Measurements from ENCODE around the gene ARL5C. TPM values are rescaled to one million over a fixed set of nuclear protein-coding genes. Genes with fewer than 3 reads are reported as not detected.
A peak's percentile ranks its signal among the peaks of the same experiment; 100 is the strongest.

Gene ARL5C
- total RNA-seq, 1 experiment from 2014 or later, result not detected

DNA sequence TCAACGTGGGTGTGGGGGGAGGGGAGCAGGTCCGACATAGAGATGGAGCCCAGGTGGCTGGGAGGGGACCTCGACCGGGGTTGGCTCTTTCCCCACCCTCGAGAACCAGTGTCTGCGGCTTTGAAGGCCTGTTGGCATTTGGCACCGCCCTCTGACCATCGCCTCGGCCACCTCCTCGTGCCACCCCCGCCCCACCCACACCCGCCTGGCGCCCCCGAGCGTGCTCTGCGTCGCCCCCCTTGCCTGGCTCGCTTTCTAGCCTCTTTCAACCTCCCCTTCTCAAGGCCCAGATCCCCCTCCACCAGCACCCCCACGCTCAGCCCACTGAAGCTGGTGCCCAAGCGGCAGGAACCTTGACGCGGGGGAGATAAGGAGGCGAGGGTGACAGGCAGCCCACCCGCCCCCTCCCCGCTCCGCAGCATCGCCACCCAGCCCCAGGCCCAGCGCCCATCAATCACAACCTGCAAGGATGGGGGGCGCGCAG is 30.9 kb upstream of the ARL5C start:
- ChIA-PET POLR2A (interaction anchor here (2.4 kb wide), 1 partner anchor 32 kb away, joined by 6 read pairs; no protein-coding TSS in a partner anchor), CTCF (interaction anchor here (0.6 to 5.3 kb wide), 9 partner anchors 10 to 48 kb away, joined by 3 to 62 read pairs (median 7); partner anchors contain the start of gene ARL5C)
- peak; percentile 32 for DNase-seq (ENCODE audit: low spot score)
- Mint-ChIP-seq H3K27me3 (ENCODE audit: low read depth) (no peaks in the 10 kb centered on the region; the same call in 1 of the 2 replicates), H3K4me3 (peak overlapping the region; percentile 98), H3K27ac (no peak overlapping the region), H3K36me3 (peaks cover 35% of the 10 kb centered on the region), H3K4me1 (peaks cover 50% of the 10 kb centered on the region), H3K9me3 (no peaks in the 10 kb centered on the region)
- no peak for ATAC-seq
- TF ChIP-seq TP53 (CRISPR knock-in tag; IDR thresholded peaks at IDR 0.05) (no peak), KAT7 (CRISPR knock-in tag; IDR thresholded peaks at IDR 0.05; ENCODE audit: borderline replicate concordance) (no peak), OVOL2 (CRISPR knock-in tag; IDR thresholded peaks at IDR 0.05; ENCODE audit: borderline replicate concordance) (no peak), ZNF396 (CRISPR knock-in tag; IDR thresholded peaks at IDR 0.05; ENCODE audit: borderline replicate concordance) (no peak), SOX15 (CRISPR knock-in tag; IDR thresholded peaks at IDR 0.05) (no peak), EMX1 (CRISPR knock-in tag; IDR thresholded peaks at IDR 0.05) (no peak), RELA (CRISPR knock-in tag; IDR thresholded peaks at IDR 0.05; ENCODE audit: borderline replicate concordance) (no peak)
- TF ChIP-seq, protein P1, sequence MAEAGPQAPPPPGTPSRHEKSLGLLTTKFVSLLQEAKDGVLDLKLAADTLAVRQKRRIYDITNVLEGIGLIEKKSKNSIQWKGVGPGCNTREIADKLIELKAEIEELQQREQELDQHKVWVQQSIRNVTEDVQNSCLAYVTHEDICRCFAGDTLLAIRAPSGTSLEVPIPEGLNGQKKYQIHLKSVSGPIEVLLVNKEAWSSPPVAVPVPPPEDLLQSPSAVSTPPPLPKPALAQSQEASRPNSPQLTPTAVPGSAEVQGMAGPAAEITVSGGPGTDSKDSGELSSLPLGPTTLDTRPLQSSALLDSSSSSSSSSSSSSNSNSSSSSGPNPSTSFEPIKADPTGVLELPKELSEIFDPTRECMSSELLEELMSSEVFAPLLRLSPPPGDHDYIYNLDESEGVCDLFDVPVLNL (CRISPR knock-in tag; IDR thresholded peaks at IDR 0.05; ENCODE audit: borderline replicate concordance, low read depth), result no peak
- TF ChIP-seq, protein P2, sequence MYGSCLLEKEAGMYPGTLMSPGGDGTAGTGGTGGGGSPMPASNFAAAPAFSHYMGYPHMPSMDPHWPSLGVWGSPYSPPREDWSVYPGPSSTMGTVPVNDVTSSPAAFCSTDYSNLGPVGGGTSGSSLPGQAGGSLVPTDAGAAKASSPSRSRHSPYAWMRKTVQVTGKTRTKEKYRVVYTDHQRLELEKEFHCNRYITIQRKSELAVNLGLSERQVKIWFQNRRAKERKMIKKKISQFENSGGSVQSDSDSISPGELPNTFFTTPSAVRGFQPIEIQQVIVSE (CRISPR knock-in tag; IDR thresholded peaks at IDR 0.05; ENCODE audit: borderline replicate concordance), result no peak
- TF ChIP-seq, protein P3, sequence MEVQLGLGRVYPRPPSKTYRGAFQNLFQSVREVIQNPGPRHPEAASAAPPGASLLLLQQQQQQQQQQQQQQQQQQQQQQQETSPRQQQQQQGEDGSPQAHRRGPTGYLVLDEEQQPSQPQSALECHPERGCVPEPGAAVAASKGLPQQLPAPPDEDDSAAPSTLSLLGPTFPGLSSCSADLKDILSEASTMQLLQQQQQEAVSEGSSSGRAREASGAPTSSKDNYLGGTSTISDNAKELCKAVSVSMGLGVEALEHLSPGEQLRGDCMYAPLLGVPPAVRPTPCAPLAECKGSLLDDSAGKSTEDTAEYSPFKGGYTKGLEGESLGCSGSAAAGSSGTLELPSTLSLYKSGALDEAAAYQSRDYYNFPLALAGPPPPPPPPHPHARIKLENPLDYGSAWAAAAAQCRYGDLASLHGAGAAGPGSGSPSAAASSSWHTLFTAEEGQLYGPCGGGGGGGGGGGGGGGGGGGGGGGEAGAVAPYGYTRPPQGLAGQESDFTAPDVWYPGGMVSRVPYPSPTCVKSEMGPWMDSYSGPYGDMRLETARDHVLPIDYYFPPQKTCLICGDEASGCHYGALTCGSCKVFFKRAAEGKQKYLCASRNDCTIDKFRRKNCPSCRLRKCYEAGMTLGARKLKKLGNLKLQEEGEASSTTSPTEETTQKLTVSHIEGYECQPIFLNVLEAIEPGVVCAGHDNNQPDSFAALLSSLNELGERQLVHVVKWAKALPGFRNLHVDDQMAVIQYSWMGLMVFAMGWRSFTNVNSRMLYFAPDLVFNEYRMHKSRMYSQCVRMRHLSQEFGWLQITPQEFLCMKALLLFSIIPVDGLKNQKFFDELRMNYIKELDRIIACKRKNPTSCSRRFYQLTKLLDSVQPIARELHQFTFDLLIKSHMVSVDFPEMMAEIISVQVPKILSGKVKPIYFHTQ (CRISPR knock-in tag; IDR thresholded peaks at IDR 0.05), result no peak
- TF ChIP-seq, protein P4, sequence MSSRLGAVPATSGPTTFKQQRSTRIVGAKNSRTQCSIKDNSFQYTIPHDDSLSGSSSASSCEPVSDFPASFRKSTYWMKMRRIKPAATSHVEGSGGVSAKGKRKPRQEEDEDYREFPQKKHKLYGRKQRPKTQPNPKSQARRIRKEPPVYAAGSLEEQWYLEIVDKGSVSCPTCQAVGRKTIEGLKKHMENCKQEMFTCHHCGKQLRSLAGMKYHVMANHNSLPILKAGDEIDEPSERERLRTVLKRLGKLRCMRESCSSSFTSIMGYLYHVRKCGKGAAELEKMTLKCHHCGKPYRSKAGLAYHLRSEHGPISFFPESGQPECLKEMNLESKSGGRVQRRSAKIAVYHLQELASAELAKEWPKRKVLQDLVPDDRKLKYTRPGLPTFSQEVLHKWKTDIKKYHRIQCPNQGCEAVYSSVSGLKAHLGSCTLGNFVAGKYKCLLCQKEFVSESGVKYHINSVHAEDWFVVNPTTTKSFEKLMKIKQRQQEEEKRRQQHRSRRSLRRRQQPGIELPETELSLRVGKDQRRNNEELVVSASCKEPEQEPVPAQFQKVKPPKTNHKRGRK (CRISPR knock-in tag; IDR thresholded peaks at IDR 0.05; ENCODE audit: borderline replicate concordance), result no peak

DNA sequence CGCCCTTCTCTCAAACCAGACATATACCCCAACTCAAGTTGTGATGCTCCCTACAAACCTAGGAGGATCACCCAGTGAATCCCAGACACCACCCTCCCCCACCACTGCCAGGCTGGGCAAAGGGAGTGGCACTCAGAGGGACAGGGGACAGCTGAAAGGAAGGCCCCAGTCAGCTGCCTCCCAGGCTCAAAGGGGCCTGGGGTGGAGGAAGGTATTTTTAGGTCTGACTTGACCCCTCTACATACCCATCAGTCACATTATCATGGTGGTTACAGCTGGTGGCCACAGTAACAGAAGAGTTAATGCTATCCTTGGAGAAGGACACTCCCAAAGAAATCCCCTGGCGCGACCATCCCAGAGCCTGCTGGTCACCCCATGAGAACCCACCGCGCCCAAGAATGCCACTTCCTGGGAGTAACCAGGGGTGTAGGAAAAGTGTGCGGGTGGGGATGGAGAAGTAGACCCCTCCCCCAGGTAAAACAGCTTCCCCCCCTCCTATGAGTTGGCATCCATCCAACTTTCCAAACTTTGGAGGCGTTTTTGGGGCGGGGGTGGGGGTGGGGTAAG is 30.4 kb upstream of the ARL5C start:
- no peaks in the 10 kb centered on the region; the same call in 1 of the 2 replicates for H3K27me3 Mint-ChIP-seq (ENCODE audit: low read depth)
- ATAC-seq (no peak), DNase-seq (ENCODE audit: low spot score) (no peak)
- peaks cover 33% of the 10 kb centered on the region for H3K36me3 Mint-ChIP-seq
- POLR2A ChIA-PET, result interaction anchor here (2.4 kb wide), 1 partner anchor 32 kb away, joined by 6 read pairs; no protein-coding TSS in a partner anchor
- CTCF ChIA-PET, result interaction anchor here (1.0 to 5.3 kb wide), 8 partner anchors 11 to 48 kb away, joined by 4 to 62 read pairs (median 28); partner anchors contain the start of gene ARL5C
- no peaks in the 10 kb centered on the region for H3K9me3 Mint-ChIP-seq
- H3K4me1 Mint-ChIP-seq, result peaks cover 46% of the 10 kb centered on the region
- no peak overlapping the region for H3K27ac Mint-ChIP-seq
- peak overlapping the region; percentile 66 for H3K4me3 Mint-ChIP-seq
- TF ChIP-seq ZNF416 (CRISPR knock-in tag; IDR thresholded peaks at IDR 0.05) (no peak), ZNF317 (CRISPR knock-in tag; IDR thresholded peaks at IDR 0.05; ENCODE audit: borderline replicate concordance, low read depth) (no peak), JUN (CRISPR knock-in tag; IDR thresholded peaks at IDR 0.05) (no peak), SOX15 (CRISPR knock-in tag; IDR thresholded peaks at IDR 0.05) (no peak), ZNF232 (CRISPR knock-in tag; IDR thresholded peaks at IDR 0.05) (no peak)
- TF ChIP-seq, protein P3 (CRISPR knock-in tag; IDR thresholded peaks at IDR 0.05), result no peak
- TF ChIP-seq, protein P5, sequence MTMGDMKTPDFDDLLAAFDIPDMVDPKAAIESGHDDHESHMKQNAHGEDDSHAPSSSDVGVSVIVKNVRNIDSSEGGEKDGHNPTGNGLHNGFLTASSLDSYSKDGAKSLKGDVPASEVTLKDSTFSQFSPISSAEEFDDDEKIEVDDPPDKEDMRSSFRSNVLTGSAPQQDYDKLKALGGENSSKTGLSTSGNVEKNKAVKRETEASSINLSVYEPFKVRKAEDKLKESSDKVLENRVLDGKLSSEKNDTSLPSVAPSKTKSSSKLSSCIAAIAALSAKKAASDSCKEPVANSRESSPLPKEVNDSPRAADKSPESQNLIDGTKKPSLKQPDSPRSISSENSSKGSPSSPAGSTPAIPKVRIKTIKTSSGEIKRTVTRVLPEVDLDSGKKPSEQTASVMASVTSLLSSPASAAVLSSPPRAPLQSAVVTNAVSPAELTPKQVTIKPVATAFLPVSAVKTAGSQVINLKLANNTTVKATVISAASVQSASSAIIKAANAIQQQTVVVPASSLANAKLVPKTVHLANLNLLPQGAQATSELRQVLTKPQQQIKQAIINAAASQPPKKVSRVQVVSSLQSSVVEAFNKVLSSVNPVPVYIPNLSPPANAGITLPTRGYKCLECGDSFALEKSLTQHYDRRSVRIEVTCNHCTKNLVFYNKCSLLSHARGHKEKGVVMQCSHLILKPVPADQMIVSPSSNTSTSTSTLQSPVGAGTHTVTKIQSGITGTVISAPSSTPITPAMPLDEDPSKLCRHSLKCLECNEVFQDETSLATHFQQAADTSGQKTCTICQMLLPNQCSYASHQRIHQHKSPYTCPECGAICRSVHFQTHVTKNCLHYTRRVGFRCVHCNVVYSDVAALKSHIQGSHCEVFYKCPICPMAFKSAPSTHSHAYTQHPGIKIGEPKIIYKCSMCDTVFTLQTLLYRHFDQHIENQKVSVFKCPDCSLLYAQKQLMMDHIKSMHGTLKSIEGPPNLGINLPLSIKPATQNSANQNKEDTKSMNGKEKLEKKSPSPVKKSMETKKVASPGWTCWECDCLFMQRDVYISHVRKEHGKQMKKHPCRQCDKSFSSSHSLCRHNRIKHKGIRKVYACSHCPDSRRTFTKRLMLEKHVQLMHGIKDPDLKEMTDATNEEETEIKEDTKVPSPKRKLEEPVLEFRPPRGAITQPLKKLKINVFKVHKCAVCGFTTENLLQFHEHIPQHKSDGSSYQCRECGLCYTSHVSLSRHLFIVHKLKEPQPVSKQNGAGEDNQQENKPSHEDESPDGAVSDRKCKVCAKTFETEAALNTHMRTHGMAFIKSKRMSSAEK (CRISPR knock-in tag; IDR thresholded peaks at IDR 0.05; ENCODE audit: borderline replicate concordance), result no peak

Data from WTC11 (cell line).